Keratinocyte (primary cell): ENCODE data around the gene ADAMTSL3. TPM values are rescaled to one million over a fixed set of nuclear protein-coding genes. Genes with fewer than 3 reads are reported as not detected.

ENCODE experiments used
- DNase-seq: peaks from one replicate; pipeline ENCODE4 v3.0.0-alpha.2; 2011; ENCODE audit warnings: low read depth, missing footprints, low spot score
- FAIRE-seq: peaks from 2 replicates; lab custom pipeline; 2011; peaks lifted over from hg19 to GRCh38; lab: Jason Lieb, UNC
- H2AFZ ChIP-seq: 2 replicates; pipeline ENCODE4 v1.6.0; 2012; ENCODE audit warnings: low read length, control low read depth, inconsistent platforms; ENCODE audit not compliant: control insufficient read depth
- H3K27ac ChIP-seq: 2 replicates; pipeline ENCODE4 v1.5.1; 2011; ENCODE audit warnings: low read length; ENCODE audit not compliant: control insufficient read depth, insufficient read depth
- H3K27me3 ChIP-seq: 3 replicates; pipeline ENCODE4 v1.6.0; 2011; ENCODE audit warnings: low read length; ENCODE audit not compliant: control insufficient read depth, insufficient read depth; ENCODE audit errors: extremely low read depth
- H3K36me3 ChIP-seq, 2 experiments: 2 replicates in 1 of 2; 3 replicates in 1 of 2; pipeline ENCODE4 v1.5.1; 2011; ENCODE audit warnings: low read length in 2 of 2, mild to moderate bottlenecking in 1 of 2; ENCODE audit not compliant: control insufficient read depth in 2 of 2, insufficient read depth in 2 of 2; ENCODE audit errors: extremely low read depth in 1 of 2
- H3K4me1 ChIP-seq: 3 replicates; pipeline ENCODE4 v1.5.1; 2011; ENCODE audit warnings: low read length; ENCODE audit not compliant: control insufficient read depth, insufficient read depth; ENCODE audit errors: extremely low read depth
- H3K4me2 ChIP-seq: 3 replicates; pipeline ENCODE4 v1.6.0; 2011; ENCODE audit warnings: low read depth, low read length; ENCODE audit not compliant: control insufficient read depth, insufficient read depth; ENCODE audit errors: extremely low read depth
- H3K4me3 ChIP-seq, 3 experiments: fragments of 200-600 bp in 1 of 3; sonication (generic) in 1 of 3; 2 replicates in 2 of 3; 3 replicates in 1 of 3; pipeline ENCODE4 v1.5.1; 2011 to 2016; ENCODE audit warnings: low read length in 3 of 3, mild to moderate bottlenecking in 3 of 3, control low read depth in 2 of 3, inconsistent platforms in 1 of 3, low read depth in 1 of 3, mixed read lengths in 1 of 3, mixed run types in 1 of 3, moderate library complexity in 1 of 3; ENCODE audit not compliant: control insufficient read depth in 2 of 3, insufficient read depth in 2 of 3; ENCODE audit errors: extremely low read depth in 1 of 3
- H3K79me2 ChIP-seq: 2 replicates; pipeline ENCODE4 v1.6.0; 2012; ENCODE audit warnings: low read length; ENCODE audit not compliant: control insufficient read depth, insufficient read depth
- H3K9ac ChIP-seq: 3 replicates; pipeline ENCODE4 v1.6.0; 2011; ENCODE audit warnings: low read length; ENCODE audit not compliant: control insufficient read depth, insufficient read depth; ENCODE audit errors: extremely low read depth
- H3K9me1 ChIP-seq: 3 replicates; pipeline ENCODE4 v1.6.0; 2011; ENCODE audit warnings: low read length; ENCODE audit not compliant: control insufficient read depth, insufficient read depth; ENCODE audit errors: extremely low read depth
- H3K9me3 ChIP-seq: 2 replicates; pipeline ENCODE4 v1.5.1; 2012; ENCODE audit warnings: low read depth, low read length; ENCODE audit not compliant: control insufficient read depth
- H4K20me1 ChIP-seq: 3 replicates; pipeline ENCODE4 v1.6.0; 2011; ENCODE audit warnings: low read length; ENCODE audit not compliant: control insufficient read depth, insufficient read depth; ENCODE audit errors: extremely low read depth
- EZH2 ChIP-seq: IDR thresholded peaks from one replicate; pipeline ENCODE4 v1.6.1; 2012; ENCODE audit warnings: inconsistent platforms, mild to moderate bottlenecking, low read length, moderate library complexity
- dilution Hi-C: fragments of 300-500 bp; cut with MboI; formaldehyde crosslinking; loops from one replicate; pipeline ENCODE4 v1.7.0; 2020; ENCODE audit warnings: low sequenced_read_pairs; ENCODE audit not compliant: extremely low pct_ligation_motif_present
- polyA plus RNA-seq, 5 experiments: library from polyadenylated mRNA; depleted of rRNA in 3 of 5; stranded (reverse) in 3 of 5; stranded (forward) in 1 of 5; unstranded in 1 of 5; fragments of >200 nt; gene quantifications; 1 replicate in 1 of 5; 2 replicates in 3 of 5; 3 replicates in 1 of 5; pipeline versions ENCODE4 v1.2.1 to v1.2.3, GENCODE V29; 2011 to 2012; ENCODE audit warnings: missing spikeins in 2 of 5, low read depth in 1 of 5, low replicate concordance in 1 of 5
- TF ChIP-seq, protein P1 (sequence below), 3 experiments: IDR thresholded peaks in 1 of 3; conservative IDR thresholded peaks in 1 of 3; optimal IDR thresholded peaks in 1 of 3; 2 replicates in 2 of 3; 3 replicates in 1 of 3; pipeline versions ENCODE3 to v1.5.1; 2011; ENCODE audit warnings: low read length in 3 of 3, mild to moderate bottlenecking in 3 of 3, moderate library complexity in 2 of 3, control low read depth in 1 of 3, inconsistent platforms in 1 of 3; ENCODE audit not compliant: insufficient read depth in 2 of 3; ENCODE audit errors: extremely low read depth in 1 of 3

Gene ADAMTSL3
- polyA plus RNA-seq, 1 donor (not counting 4 experiments of a cell fraction or from before 2014, with no cell fraction given) = 0.01 TPM

DNA sequence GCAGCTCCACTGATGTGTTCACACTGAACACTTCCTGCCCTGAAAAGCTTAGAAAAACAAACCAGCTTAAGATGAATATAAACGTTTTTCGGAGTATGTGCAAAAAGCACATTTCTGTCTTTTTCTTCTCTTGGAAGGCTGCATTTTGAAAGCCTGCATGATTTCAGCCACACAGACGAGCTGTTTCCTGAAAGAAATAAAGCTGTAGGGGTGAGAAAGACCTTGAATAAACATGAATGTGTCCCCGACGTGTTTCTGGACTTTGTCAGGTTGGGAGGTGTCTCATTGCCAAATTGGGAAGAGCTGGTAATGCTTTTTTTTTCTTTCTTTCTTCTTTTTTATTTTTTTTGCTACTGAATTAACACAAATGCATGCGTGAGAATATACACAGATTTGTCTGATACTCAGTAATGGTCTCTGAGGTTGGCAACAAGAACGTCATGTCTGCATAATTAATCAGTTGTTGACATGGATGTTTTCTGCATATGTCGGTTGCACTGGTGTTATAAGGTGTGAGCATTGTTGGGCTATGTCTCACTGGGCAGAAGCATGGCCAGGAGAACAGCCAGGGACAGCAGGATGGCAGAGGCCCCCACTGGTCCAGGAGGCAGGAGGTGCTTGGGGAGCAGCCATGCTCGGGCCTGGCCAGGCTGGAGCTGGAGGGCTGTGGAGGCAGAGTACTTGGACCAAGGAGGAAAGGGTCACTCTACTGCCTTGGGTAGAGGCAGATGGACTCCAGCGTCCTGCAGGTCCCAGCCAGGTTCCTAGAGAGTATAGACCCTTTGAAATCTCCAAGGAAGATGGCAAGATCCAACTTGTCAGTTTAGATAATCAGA is 39.0 kb downstream of the ADAMTSL3 start:
- Histone ChIP-seq H2AFZ (no peak overlapping the region), H4K20me1 (no peaks in the 10 kb centered on the region), H3K27ac (no peak overlapping the region), H3K79me2 (no peaks in the 10 kb centered on the region), H3K36me3 (no peaks in the 10 kb centered on the region), H3K4me1 (no peaks in the 10 kb centered on the region), H3K9ac (no peak overlapping the region), H3K4me2 (no peak overlapping the region), H3K9me3 (no peaks in the 10 kb centered on the region), H3K4me3 (no peak overlapping the region), H3K9me1 (no peaks in the 10 kb centered on the region), H3K27me3 (no peaks in the 10 kb centered on the region)
- DNase-seq (no peak), FAIRE-seq (no peak)
- TF ChIP-seq EZH2 = no peak
- TF ChIP-seq, protein P1, sequence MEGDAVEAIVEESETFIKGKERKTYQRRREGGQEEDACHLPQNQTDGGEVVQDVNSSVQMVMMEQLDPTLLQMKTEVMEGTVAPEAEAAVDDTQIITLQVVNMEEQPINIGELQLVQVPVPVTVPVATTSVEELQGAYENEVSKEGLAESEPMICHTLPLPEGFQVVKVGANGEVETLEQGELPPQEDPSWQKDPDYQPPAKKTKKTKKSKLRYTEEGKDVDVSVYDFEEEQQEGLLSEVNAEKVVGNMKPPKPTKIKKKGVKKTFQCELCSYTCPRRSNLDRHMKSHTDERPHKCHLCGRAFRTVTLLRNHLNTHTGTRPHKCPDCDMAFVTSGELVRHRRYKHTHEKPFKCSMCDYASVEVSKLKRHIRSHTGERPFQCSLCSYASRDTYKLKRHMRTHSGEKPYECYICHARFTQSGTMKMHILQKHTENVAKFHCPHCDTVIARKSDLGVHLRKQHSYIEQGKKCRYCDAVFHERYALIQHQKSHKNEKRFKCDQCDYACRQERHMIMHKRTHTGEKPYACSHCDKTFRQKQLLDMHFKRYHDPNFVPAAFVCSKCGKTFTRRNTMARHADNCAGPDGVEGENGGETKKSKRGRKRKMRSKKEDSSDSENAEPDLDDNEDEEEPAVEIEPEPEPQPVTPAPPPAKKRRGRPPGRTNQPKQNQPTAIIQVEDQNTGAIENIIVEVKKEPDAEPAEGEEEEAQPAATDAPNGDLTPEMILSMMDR (optimal IDR thresholded peaks at IDR 0.05 in 1 of 3, IDR thresholded peaks at IDR 0.05 in 1 of 3, conservative IDR thresholded peaks at IDR 0.05 in 1 of 3; ENCODE audit: extremely low read depth in 1 of 3, insufficient read depth in 2 of 3, low read length in 3 of 3) = no peak
- dilution Hi-C loops = no loop called here

DNA sequence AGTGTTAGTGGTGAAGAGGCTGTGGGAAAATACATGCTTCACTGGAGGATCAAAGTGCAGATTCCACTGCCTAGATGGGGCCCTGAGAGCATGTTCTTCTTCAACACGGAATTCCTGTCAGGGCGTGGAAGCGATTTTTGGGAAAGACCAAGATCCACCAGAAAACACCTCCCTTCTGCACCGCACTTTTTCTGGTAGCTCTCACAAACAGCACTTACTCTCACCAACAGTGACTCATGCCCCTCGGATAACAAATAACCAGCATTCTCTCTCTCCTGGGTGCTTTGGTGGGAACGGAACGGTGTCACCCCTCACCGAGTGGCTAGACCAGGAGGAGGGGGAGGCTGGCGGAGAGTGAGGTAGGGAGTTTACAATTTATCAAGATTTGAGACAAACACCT is 40.1 kb downstream of the ADAMTSL3 start:
- DNase-seq = no peak
- no peaks in the 10 kb centered on the region for H3K9me3 ChIP-seq
- no peak overlapping the region for H3K9ac ChIP-seq
- H3K36me3 ChIP-seq = no peaks in the 10 kb centered on the region
- no peaks in the 10 kb centered on the region for H3K9me1 ChIP-seq
- no peaks in the 10 kb centered on the region for H4K20me1 ChIP-seq
- no peaks in the 10 kb centered on the region for H3K79me2 ChIP-seq
- dilution Hi-C loops = no loop called here
- peaks cover 4% of the 10 kb centered on the region for H3K4me1 ChIP-seq
- H3K4me2 ChIP-seq = no peak overlapping the region
- no peak for TF ChIP-seq EZH2
- TF ChIP-seq, protein P1 (optimal IDR thresholded peaks at IDR 0.05 in 1 of 3, IDR thresholded peaks at IDR 0.05 in 1 of 3, conservative IDR thresholded peaks at IDR 0.05 in 1 of 3; ENCODE audit: extremely low read depth in 1 of 3, insufficient read depth in 2 of 3, low read length in 3 of 3) = no peak
- no peak overlapping the region for H3K4me3 ChIP-seq
- H3K27me3 ChIP-seq = no peaks in the 10 kb centered on the region
- no peak overlapping the region for H3K27ac ChIP-seq
- no peak for FAIRE-seq
- H2AFZ ChIP-seq = no peak overlapping the region
